Measurements from ENCODE around the gene MMD2. TPM values are rescaled to one million over a fixed set of nuclear protein-coding genes. Genes with fewer than 3 reads are reported as not detected.

MMD2 gene
- total and polyA plus RNA-seq, 2 of the 8 experiments (the other 6 are each of a cell fraction or from before 2014, with no cell fraction given), result 0.14 TPM; not detected in 1

DNA sequence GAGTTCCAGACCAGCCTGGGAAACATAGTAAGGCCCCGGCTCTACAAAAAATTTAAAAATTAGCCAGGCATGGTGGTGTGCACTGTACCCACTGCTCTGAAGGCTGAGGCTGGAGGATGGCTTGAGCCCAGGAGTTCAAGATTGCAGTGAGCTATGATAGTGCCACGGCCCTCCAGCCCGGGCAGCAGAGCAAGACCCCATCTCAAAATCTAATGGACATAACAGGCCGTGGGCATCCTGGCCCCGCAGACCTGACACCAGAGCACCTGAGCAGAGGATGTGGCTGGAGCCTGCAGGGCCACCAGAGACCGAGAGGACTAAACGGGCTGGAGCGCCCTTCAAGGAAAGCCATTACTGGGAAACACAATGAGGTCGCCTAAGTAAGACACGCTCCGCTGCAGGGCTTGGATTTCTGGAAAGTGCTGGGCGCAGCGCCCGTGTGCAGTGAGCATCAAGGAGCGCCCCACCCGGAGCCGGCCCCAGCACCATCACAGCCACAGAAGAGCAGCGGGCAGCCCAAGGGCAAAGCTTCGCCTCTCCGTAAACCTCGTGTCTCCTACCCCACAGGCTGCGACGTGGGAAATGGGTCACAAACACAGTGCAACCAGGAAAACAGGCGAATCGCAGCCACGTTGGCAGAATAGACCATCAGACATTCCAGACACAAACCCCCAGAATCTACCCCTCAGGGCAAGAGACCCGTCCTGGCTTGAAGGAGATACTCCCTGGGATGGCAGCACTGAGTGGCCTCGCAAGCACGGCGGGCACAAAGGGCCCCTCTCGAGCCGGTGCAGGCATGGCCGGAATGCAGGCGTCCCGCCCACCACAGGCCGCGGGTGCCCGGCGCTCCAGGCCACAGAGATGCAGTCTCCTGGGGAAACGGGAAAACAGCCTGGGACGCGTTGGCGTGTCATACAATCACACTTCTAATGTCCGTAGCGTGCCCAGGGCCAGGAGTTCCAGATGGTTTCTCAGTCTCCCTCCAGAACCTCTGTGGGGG, 80.4 kb downstream of the MMD2 start (continued):
- TF ChIP-seq HDAC2 (IDR thresholded peaks at IDR 0.05; ENCODE audit: borderline replicate concordance in 1 of 2, low read depth in 2 of 2, low read length in 2 of 2) (no peak), CHD2 (IDR thresholded peaks at IDR 0.05; ENCODE audit: low read length) (no peak), CBX5 (IDR thresholded peaks at IDR 0.05; ENCODE audit: low read depth, low read length) (no peak), YY1 (IDR thresholded peaks at IDR 0.05; ENCODE audit: low read depth, low read length) (no peak)

All from H1 (cell line).